ENCODE data around the gene KIF24.

The KIF24 gene

DNA sequence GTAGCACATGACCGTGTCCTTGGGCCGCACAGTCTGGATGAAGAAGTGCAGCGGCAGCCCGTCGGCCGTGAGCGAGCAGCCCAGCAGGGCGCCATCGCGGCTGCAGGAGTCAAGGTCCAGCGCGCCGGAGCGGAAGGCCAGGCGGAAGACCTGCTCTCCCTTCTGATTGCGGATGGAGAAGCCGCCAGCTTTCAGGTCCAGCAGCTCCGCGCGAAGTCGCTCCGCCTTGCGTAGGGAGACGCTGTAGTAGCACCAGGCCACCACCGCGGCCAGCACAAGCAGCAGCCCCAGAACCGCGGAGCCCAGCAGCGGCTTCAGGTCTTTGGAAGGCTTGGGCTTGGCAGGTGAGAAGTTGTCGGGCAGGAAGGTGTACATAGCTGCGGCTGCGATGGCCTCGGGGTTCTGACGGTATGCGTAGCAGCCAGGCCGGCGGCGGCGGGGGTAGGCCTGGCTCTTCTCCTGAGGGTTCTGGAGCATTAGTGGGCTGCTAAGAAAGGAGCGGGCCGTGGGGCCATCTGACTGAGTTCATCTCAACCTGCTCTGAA lies 43.5 kb upstream of the KIF24 start:
- TF ChIP-seq, protein P1, sequence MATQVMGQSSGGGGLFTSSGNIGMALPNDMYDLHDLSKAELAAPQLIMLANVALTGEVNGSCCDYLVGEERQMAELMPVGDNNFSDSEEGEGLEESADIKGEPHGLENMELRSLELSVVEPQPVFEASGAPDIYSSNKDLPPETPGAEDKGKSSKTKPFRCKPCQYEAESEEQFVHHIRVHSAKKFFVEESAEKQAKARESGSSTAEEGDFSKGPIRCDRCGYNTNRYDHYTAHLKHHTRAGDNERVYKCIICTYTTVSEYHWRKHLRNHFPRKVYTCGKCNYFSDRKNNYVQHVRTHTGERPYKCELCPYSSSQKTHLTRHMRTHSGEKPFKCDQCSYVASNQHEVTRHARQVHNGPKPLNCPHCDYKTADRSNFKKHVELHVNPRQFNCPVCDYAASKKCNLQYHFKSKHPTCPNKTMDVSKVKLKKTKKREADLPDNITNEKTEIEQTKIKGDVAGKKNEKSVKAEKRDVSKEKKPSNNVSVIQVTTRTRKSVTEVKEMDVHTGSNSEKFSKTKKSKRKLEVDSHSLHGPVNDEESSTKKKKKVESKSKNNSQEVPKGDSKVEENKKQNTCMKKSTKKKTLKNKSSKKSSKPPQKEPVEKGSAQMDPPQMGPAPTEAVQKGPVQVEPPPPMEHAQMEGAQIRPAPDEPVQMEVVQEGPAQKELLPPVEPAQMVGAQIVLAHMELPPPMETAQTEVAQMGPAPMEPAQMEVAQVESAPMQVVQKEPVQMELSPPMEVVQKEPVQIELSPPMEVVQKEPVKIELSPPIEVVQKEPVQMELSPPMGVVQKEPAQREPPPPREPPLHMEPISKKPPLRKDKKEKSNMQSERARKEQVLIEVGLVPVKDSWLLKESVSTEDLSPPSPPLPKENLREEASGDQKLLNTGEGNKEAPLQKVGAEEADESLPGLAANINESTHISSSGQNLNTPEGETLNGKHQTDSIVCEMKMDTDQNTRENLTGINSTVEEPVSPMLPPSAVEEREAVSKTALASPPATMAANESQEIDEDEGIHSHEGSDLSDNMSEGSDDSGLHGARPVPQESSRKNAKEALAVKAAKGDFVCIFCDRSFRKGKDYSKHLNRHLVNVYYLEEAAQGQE (IDR thresholded peaks at IDR 0.05; ENCODE audit: insufficient read depth in 1 of 2, low read depth in 2 of 2, low read length in 2 of 2): no peak
- TF ChIP-seq FOXP2 (optimal IDR thresholded peaks at IDR 0.05; ENCODE audit: borderline replicate concordance, extremely low read depth, extremely low read length, insufficient read depth) (no peak), POLR2AphosphoS5 (IDR thresholded peaks at IDR 0.05; ENCODE audit: low read depth, low read length) (no peak), SIN3A (IDR thresholded peaks at IDR 0.05; ENCODE audit: borderline replicate concordance, insufficient read depth, low read length) (no peak), TAF1 (IDR thresholded peaks at IDR 0.05; ENCODE audit: borderline replicate concordance, insufficient read depth, low read length) (no peak)

DNA sequence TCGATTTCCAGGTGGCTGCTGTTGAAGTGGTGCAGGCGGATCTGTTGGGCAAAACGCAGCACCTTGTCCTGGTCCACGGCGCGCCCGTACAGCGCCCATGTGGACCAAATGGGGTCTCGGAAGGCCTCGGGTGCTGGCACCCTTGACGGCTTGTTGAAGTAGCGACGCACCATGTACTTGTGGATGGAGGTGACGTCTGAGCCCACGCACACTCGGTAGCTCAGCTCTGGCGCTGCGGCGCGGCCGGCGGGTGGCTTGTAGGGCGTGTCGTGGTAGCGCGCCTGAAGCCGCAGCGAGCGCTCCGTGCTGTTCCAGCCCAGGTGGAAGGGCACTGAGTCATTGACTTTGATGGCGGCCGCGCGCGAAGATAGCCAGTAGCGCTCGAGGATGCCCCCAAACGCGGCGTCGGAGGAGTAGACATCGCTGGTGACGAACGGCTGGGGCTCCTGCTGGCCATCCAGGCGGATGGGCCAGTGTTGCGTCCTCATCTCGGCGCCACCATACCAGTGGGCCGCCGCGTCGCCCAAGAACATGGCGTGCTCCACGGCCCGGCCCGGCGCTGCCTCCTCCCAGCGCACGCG lies 42.9 kb upstream of the KIF24 start:
- TF ChIP-seq TAF1 (IDR thresholded peaks at IDR 0.05; ENCODE audit: borderline replicate concordance, insufficient read depth, low read length) (no peak), POLR2AphosphoS5 (IDR thresholded peaks at IDR 0.05; ENCODE audit: low read depth, low read length) (no peak), FOXP2 (optimal IDR thresholded peaks at IDR 0.05; ENCODE audit: borderline replicate concordance, extremely low read depth, extremely low read length, insufficient read depth) (no peak), SIN3A (IDR thresholded peaks at IDR 0.05; ENCODE audit: borderline replicate concordance, insufficient read depth, low read length) (no peak)
- TF ChIP-seq, protein P1 (IDR thresholded peaks at IDR 0.05; ENCODE audit: insufficient read depth in 1 of 2, low read depth in 2 of 2, low read length in 2 of 2): no peak

DNA sequence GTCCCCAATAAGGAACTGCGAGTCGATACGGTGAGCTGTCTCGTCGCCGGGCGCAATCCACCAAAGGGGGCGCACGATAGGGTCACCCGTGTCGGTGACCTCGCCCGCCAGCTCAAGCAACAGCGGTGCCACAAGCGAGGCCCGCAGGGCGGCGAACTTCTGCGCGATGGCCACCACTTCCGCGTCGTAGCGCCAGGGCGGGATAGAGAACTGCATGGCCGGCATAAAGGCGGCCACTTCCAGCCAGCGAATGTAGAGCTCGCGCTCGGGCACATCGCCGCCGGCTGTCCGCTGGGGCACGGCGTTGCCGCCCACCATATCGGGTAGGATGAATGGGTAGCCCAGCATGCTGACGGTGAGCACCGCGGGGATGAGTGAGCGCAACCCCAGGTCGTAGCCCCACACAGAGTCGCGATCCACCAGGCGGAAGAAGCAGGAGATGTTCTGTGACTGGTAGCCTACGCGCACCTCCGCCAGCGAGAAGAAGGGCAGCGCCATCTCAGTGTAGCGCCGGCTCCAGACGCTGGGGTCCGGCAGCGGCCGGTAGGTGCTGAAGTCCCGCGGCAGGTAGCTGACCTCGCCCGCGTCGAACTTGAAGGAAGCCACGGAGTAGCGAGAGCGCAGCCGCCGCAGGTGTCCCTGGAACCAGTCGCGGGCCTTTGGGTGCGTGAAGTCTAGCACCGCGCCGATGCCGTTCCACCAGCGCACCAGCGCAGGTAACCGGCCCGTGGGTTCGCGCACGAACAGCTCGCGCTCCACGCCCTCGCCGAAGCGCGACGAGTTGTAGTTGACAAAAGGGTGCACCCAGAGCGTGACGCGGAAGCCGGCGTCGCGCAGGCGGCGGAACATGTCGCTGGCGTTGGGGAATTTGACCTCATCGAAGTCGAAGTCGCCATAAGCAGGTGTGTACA lies 42.2 kb upstream of the KIF24 start:
- TF ChIP-seq POLR2AphosphoS5 (IDR thresholded peaks at IDR 0.05; ENCODE audit: low read depth, low read length) (no peak), SIN3A (IDR thresholded peaks at IDR 0.05; ENCODE audit: borderline replicate concordance, insufficient read depth, low read length) (no peak), TAF1 (IDR thresholded peaks at IDR 0.05; ENCODE audit: borderline replicate concordance, insufficient read depth, low read length) (no peak), FOXP2 (optimal IDR thresholded peaks at IDR 0.05; ENCODE audit: borderline replicate concordance, extremely low read depth, extremely low read length, insufficient read depth) (no peak)
- TF ChIP-seq, protein P1 (IDR thresholded peaks at IDR 0.05; ENCODE audit: insufficient read depth in 1 of 2, low read depth in 2 of 2, low read length in 2 of 2): no peak

DNA sequence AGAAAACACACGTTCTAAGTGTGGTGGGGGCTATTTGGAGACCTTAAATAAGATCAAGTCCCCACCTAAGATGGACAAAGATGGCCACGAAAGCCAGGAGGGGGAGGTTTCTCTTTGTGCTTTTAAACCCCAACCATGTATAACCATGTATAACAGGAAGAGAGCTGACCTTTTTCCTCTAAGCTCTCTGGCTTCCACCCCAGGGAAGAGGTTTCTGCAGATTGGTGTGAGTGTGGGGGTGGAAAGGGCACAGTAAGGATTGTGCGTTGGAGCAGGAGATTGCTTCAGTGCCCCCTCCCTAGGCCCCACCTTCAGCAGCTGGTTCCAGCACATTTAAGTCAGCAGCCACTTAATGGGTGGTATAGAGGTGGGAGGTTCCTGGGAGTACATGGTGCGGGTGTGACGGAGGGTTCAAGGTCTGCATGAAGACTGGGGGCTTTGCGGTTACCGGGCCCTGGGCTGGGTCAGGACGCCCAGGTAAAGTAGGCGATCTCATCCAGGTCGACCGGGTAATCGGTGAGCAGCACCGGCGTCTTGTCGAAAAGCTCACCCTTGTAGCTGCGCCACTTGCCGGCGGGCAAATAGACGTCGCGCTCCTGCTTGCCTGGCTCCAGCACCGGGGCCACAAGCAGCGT lies 41.4 kb upstream of the KIF24 start:
- TF ChIP-seq SIN3A (IDR thresholded peaks at IDR 0.05; ENCODE audit: borderline replicate concordance, insufficient read depth, low read length) (no peak), FOXP2 (optimal IDR thresholded peaks at IDR 0.05; ENCODE audit: borderline replicate concordance, extremely low read depth, extremely low read length, insufficient read depth) (no peak), POLR2AphosphoS5 (IDR thresholded peaks at IDR 0.05; ENCODE audit: low read depth, low read length) (no peak), TAF1 (IDR thresholded peaks at IDR 0.05; ENCODE audit: borderline replicate concordance, insufficient read depth, low read length) (no peak)
- TF ChIP-seq, protein P1 (IDR thresholded peaks at IDR 0.05; ENCODE audit: insufficient read depth in 1 of 2, low read depth in 2 of 2, low read length in 2 of 2): no peak

Measured in PFSK-1 (cell line).